CD4-positive, CD25-positive, alpha-beta regulatory T cell (primary cell): ENCODE results near the gene RNF125. TPM values are rescaled to one million over a fixed set of nuclear protein-coding genes. Genes with fewer than 3 reads are reported as not detected.
A peak's percentile ranks its signal among the peaks of the same experiment; 100 is the strongest.
"Not testable (repeated sequence)": the region's sequence is repeated elsewhere in the genome, so short reads cannot be mapped to it uniquely, and the experiment has no call there.

Experiments
- ATAC-seq, 2 donors: fragments of 150-1000 bp; cut with Tn5 transposase; one replicate each; pipeline ENCODE4 v1.10.0; 2021; ENCODE audit warnings: low read depth in 2 of 2, moderate number of reproducible peaks in 2 of 2, moderate library complexity in 1 of 2
- DNase-seq, 3 donors: peaks; one replicate each; pipeline versions ENCODE4 v3.0.0 to v3.0.0-alpha.2; 2012 to 2022; ENCODE audit warnings: mixed read lengths in 1 of 3
- H3K27ac ChIP-seq: one replicate; pipeline ENCODE4 v1.7.0; 2013; ENCODE audit warnings: mild to moderate bottlenecking, low read length; ENCODE audit not compliant: insufficient read depth, poor library complexity, severe bottlenecking
- H3K27me3 ChIP-seq: one replicate; pipeline ENCODE4 v1.7.0; 2013; ENCODE audit warnings: low read length; ENCODE audit not compliant: control insufficient read depth, insufficient read depth
- H3K36me3 ChIP-seq: one replicate; pipeline ENCODE4 v1.7.0; 2013; ENCODE audit warnings: mild to moderate bottlenecking, low read length, moderate library complexity; ENCODE audit not compliant: control insufficient read depth, insufficient read depth
- H3K4me1 ChIP-seq: 2 replicates; pipeline ENCODE4 v1.7.0; 2013; ENCODE audit warnings: mild to moderate bottlenecking, low read length; ENCODE audit not compliant: insufficient read depth, control insufficient read depth, poor library complexity, severe bottlenecking
- H3K4me3 ChIP-seq: one replicate; pipeline ENCODE4 v1.7.0; 2013; ENCODE audit warnings: low read depth, mild to moderate bottlenecking, low read length, moderate library complexity
- H3K9me3 ChIP-seq, 2 experiments: 1 replicate in 1 of 2; 2 replicates in 1 of 2; pipeline ENCODE4 v1.7.0; 2013; ENCODE audit warnings: low read length in 2 of 2, mild to moderate bottlenecking in 1 of 2, moderate library complexity in 1 of 2; ENCODE audit not compliant: control insufficient read depth in 2 of 2
- H3K27ac Mint-ChIP-seq, 3 donors: one replicate each; pipeline ENCODE4 v1.8.0; 2020 to 2022; ENCODE audit warnings: mild to moderate bottlenecking in 3 of 3, mixed read lengths in 3 of 3, moderate library complexity in 2 of 3
- H3K27me3 Mint-ChIP-seq: one replicate; pipeline ENCODE4 v1.8.0; 2022; ENCODE audit warnings: mild to moderate bottlenecking, mixed read lengths
- H3K36me3 Mint-ChIP-seq: one replicate; pipeline ENCODE4 v1.8.0; 2020; ENCODE audit warnings: mixed read lengths
- H3K4me1 Mint-ChIP-seq, 4 donors: one replicate each; pipeline ENCODE4 v1.8.0; 2020 to 2022; ENCODE audit warnings: mixed read lengths in 4 of 4, mild to moderate bottlenecking in 1 of 4
- H3K4me3 Mint-ChIP-seq, 4 donors: one replicate each; pipeline ENCODE4 v1.8.0; 2020 to 2022; ENCODE audit warnings: mild to moderate bottlenecking in 4 of 4, mixed read lengths in 4 of 4, moderate library complexity in 3 of 4
- H3K9me3 Mint-ChIP-seq, 7 donors: one replicate each; pipeline ENCODE4 v1.8.0; 2020 to 2022; ENCODE audit warnings: mixed read lengths in 7 of 7, mild to moderate bottlenecking in 3 of 7, moderate library complexity in 2 of 7
- polyA plus RNA-seq, 4 donors: library from polyadenylated mRNA; unstranded; fragments of 300-500 nt; fragmentation: Illumina TruSeq; gene quantifications; one replicate each; pipeline ENCODE4 v1.2.3, GENCODE V29; 2021
- total RNA-seq: library from RNA; stranded (reverse); gene quantifications from one replicate; pipeline ENCODE4 v1.2.3, GENCODE V29; 2022

Gene RNF125
- total and polyA plus RNA-seq, 5 donors from 2014 or later: 50.6 to 81.7 (median 70.4) TPM

- Mint-ChIP-seq H3K27me3 (peaks cover 4% of the 10 kb centered on the region), H3K4me3 (no peak overlapping the region), H3K27ac (no peak overlapping the region), H3K4me1 (peaks cover 11 to 27% (median 22%) of the 10 kb centered on the region in 4 donors), H3K9me3 (peaks cover 0 to 15% (median 4%) of the 10 kb centered on the region in 7 donors), H3K36me3 (no peaks in the 10 kb centered on the region)
- DNase-seq: no peak
- no peaks in the 10 kb centered on the region for H3K36me3 ChIP-seq
- H3K27me3 ChIP-seq: no peaks in the 10 kb centered on the region
- H3K9me3 ChIP-seq: peaks cover 5 to 17% of the 10 kb centered on the region in 2 experiments
- H3K4me3 ChIP-seq: no peak overlapping the region
- ATAC-seq: no peak
- H3K27ac ChIP-seq: no peak overlapping the region
- peaks cover 15% of the 10 kb centered on the region for H3K4me1 ChIP-seq
These were observed 37.8 kb upstream of the RNF125 start for GRCh38 chr18:31980863-31981262.

GRCh38 chr18:31983020-31983419 is 35.6 kb upstream of the RNF125 start:
- no peak for ATAC-seq
- Histone ChIP-seq H3K4me3 (no peak overlapping the region), H3K9me3 (peaks cover 5 to 13% of the 10 kb centered on the region in 2 experiments), H3K36me3 (no peaks in the 10 kb centered on the region), H3K27ac (no peak overlapping the region), H3K27me3 (no peaks in the 10 kb centered on the region), H3K4me1 (peaks cover 15% of the 10 kb centered on the region)
- peaks cover 4% of the 10 kb centered on the region for H3K27me3 Mint-ChIP-seq
- no peak overlapping the region for H3K4me3 Mint-ChIP-seq
- H3K9me3 Mint-ChIP-seq: peaks cover 0 to 12% (median 3%) of the 10 kb centered on the region in 7 donors
- DNase-seq: no peak
- H3K4me1 Mint-ChIP-seq: peaks cover 11 to 27% (median 19%) of the 10 kb centered on the region in 4 donors
- H3K36me3 Mint-ChIP-seq: no peaks in the 10 kb centered on the region
- H3K27ac Mint-ChIP-seq: peak overlapping the region in 2 of 3 donors; percentile 26 to 49

- ATAC-seq (no peak), DNase-seq (peak in 2 of 3 donors; percentile 29 to 59)
- H3K27me3 Mint-ChIP-seq: peaks cover 4% of the 10 kb centered on the region
- peaks cover 3% of the 10 kb centered on the region in 2 experiments for H3K9me3 ChIP-seq
- peaks cover 11 to 27% (median 19%) of the 10 kb centered on the region in 4 donors for H3K4me1 Mint-ChIP-seq
- no peaks in the 10 kb centered on the region for H3K36me3 Mint-ChIP-seq
- H3K4me3 ChIP-seq: peak overlapping the region; percentile 2
- H3K27ac Mint-ChIP-seq: peak overlapping the region in 1 of 3 donors; percentile 7
- H3K4me1 ChIP-seq: peaks cover 15% of the 10 kb centered on the region
- H3K9me3 Mint-ChIP-seq: peaks cover 0 to 6% (median under 1%) of the 10 kb centered on the region in 7 donors
- H3K27ac ChIP-seq: no peak overlapping the region
- peak overlapping the region in 2 of 4 donors; percentile 10 to 43 for H3K4me3 Mint-ChIP-seq
- H3K27me3 ChIP-seq: no peaks in the 10 kb centered on the region
- H3K36me3 ChIP-seq: no peaks in the 10 kb centered on the region
These were observed 34.6 kb upstream of the RNF125 start for GRCh38 chr18:31983976-31984375.

- no peak for ATAC-seq
- H3K4me3 ChIP-seq: no peak overlapping the region
- H3K27ac ChIP-seq: no peak overlapping the region
- Mint-ChIP-seq H3K27me3 (no peaks in the 10 kb centered on the region), H3K4me3 (no peak overlapping the region), H3K27ac (no peak overlapping the region), H3K9me3 (peaks cover 0 to 2% (median 0%) of the 10 kb centered on the region in 7 donors), H3K36me3 (no peaks in the 10 kb centered on the region), H3K4me1 (peaks cover 0 to 5% (median 0%) of the 10 kb centered on the region in 4 donors)
- no peaks in the 10 kb centered on the region for H3K27me3 ChIP-seq
- DNase-seq: no peak
- no peaks in the 10 kb centered on the region for H3K9me3 ChIP-seq
- H3K4me1 ChIP-seq: no peaks in the 10 kb centered on the region
- no peaks in the 10 kb centered on the region for H3K36me3 ChIP-seq
These were observed 27.8 kb upstream of the RNF125 start for GRCh38 chr18:31990823-31991222.

GRCh38 chr18:31996007-31996406 is 22.6 kb upstream of the RNF125 start:
- H3K27ac ChIP-seq: no peak overlapping the region
- ATAC-seq (no peak), DNase-seq (no peak)
- no peaks in the 10 kb centered on the region for H3K27me3 ChIP-seq
- Mint-ChIP-seq H3K9me3 (peaks cover 0 to 2% (median 0%) of the 10 kb centered on the region in 7 donors), H3K27me3 (peaks cover 4% of the 10 kb centered on the region), H3K4me1 (peaks cover 0 to 3% (median 0%) of the 10 kb centered on the region in 4 donors), H3K4me3 (no peak overlapping the region), H3K27ac (peak overlapping the region in 1 of 3 donors; percentile 42), H3K36me3 (no peaks in the 10 kb centered on the region)
- no peaks in the 10 kb centered on the region for H3K9me3 ChIP-seq
- no peaks in the 10 kb centered on the region for H3K4me1 ChIP-seq
- H3K36me3 ChIP-seq: no peaks in the 10 kb centered on the region
- H3K4me3 ChIP-seq: no peak overlapping the region

- no peaks in the 10 kb centered on the region for H3K36me3 Mint-ChIP-seq
- Histone ChIP-seq H3K9me3 (no peaks in the 10 kb centered on the region), H3K27ac (no peak overlapping the region), H3K27me3 (no peaks in the 10 kb centered on the region), H3K36me3 (no peaks in the 10 kb centered on the region), H3K4me1 (no peaks in the 10 kb centered on the region), H3K4me3 (no peak overlapping the region)
- no peak overlapping the region for H3K4me3 Mint-ChIP-seq
- peaks cover 0 to 2% (median 0%) of the 10 kb centered on the region in 7 donors for H3K9me3 Mint-ChIP-seq
- DNase-seq: no peak
- H3K27ac Mint-ChIP-seq: no peak overlapping the region
- no peak for ATAC-seq
- peaks cover 0 to 3% (median 0%) of the 10 kb centered on the region in 4 donors for H3K4me1 Mint-ChIP-seq
- peaks cover 12% of the 10 kb centered on the region for H3K27me3 Mint-ChIP-seq
These were observed 19.7 kb upstream of the RNF125 start for GRCh38 chr18:31998880-31999412.

- Mint-ChIP-seq H3K27ac (peak overlapping the region in 2 of 3 donors; percentile 37 to 74), H3K27me3 (peaks cover 12% of the 10 kb centered on the region)
- not testable (repeated sequence) for H3K4me3 Mint-ChIP-seq, H3K4me1 Mint-ChIP-seq, DNase-seq, H3K9me3 ChIP-seq, H3K4me3 ChIP-seq, H3K36me3 ChIP-seq, H3K9me3 Mint-ChIP-seq, H3K27ac ChIP-seq, H3K27me3 ChIP-seq, H3K36me3 Mint-ChIP-seq, H3K4me1 ChIP-seq, ATAC-seq
These were observed 17.5 kb upstream of the RNF125 start for GRCh38 chr18:32001141-32001540.

GRCh38 chr18:32003822-32004221 is 14.8 kb upstream of the RNF125 start:
- DNase-seq, H3K27me3 Mint-ChIP-seq: not testable (repeated sequence)

More at GRCh38 chr18:32003822-32004221, 14.8 kb upstream of the RNF125 start:
- H3K27ac Mint-ChIP-seq, H3K4me3 Mint-ChIP-seq, ATAC-seq, H3K4me1 ChIP-seq, H3K36me3 ChIP-seq, H3K27ac ChIP-seq, H3K36me3 Mint-ChIP-seq, H3K4me1 Mint-ChIP-seq, H3K9me3 Mint-ChIP-seq, H3K27me3 ChIP-seq, H3K9me3 ChIP-seq, H3K4me3 ChIP-seq: not testable (repeated sequence)
